A673 (cell line): ENCODE data around the gene TECPR2. TPM values are rescaled to one million over a fixed set of nuclear protein-coding genes. Genes with fewer than 3 reads are reported as not detected.

ENCODE experiments used
- BruUV-seq: library from RNA; stranded (reverse); fragments of 400-500 nt; replicated peaks from 2 replicates; lab custom pipeline; 2021; lab: Mats Ljungman, UMichigan
- CTCF ChIA-PET: fragments of 300-600 bp; sonication (Branson Sonifier 250); formaldehyde crosslinking; loops from one replicate; lab custom pipeline; 2022; ENCODE audit warnings: antibody characterized with exemption; lab: Charles Lee
- POLR2A ChIA-PET: fragments of 300-600 bp; sonication (Branson Sonifier 250); formaldehyde crosslinking; loops from one replicate; lab custom pipeline; 2022; ENCODE audit warnings: antibody characterized with exemption; ENCODE audit not compliant: low non-redundant PET; lab: Charles Lee
- DNase-seq: peaks from one replicate; pipeline ENCODE4 v3.0.0-alpha.2; 2015; ENCODE audit warnings: low spot score
- H3K27ac ChIP-seq: fragments of 200-600 bp; sonication (generic); 2 replicates; pipeline ENCODE4 v1.5.1; 2016; ENCODE audit warnings: mixed run types, low read depth, mild to moderate bottlenecking, mixed read lengths, antibody characterized with exemption, low read length; ENCODE audit not compliant: poor library complexity, severe bottlenecking
- H3K27me3 ChIP-seq: fragments of 200-600 bp; sonication (generic); replicated peaks from 2 replicates; pipeline ENCODE4 v1.6.1; 2017; ENCODE audit warnings: mixed run types, low read depth, mild to moderate bottlenecking, mixed read lengths, antibody characterized with exemption, low read length; ENCODE audit not compliant: insufficient read depth, poor library complexity
- H3K36me3 ChIP-seq: fragments of 200-600 bp; sonication (generic); 2 replicates; pipeline ENCODE4 v1.6.1; 2016; ENCODE audit warnings: mixed run types, mild to moderate bottlenecking, mixed read lengths, antibody characterized with exemption, low read length; ENCODE audit not compliant: insufficient read depth, poor library complexity, severe bottlenecking
- H3K4me1 ChIP-seq: fragments of 200-600 bp; sonication (generic); 2 replicates; pipeline ENCODE4 v1.6.1; 2017; ENCODE audit warnings: mixed run types, mild to moderate bottlenecking, mixed read lengths, antibody characterized with exemption, low read length; ENCODE audit not compliant: insufficient read depth, poor library complexity, severe bottlenecking
- H3K4me3 ChIP-seq: fragments of 200-600 bp; sonication (generic); 2 replicates; pipeline ENCODE4 v1.5.1; 2016; ENCODE audit warnings: low read depth, mixed run types, mild to moderate bottlenecking, mixed read lengths, low read length; ENCODE audit not compliant: poor library complexity, severe bottlenecking
- H3K9me3 ChIP-seq: fragments of 200-600 bp; sonication (generic); 2 replicates; pipeline ENCODE4 v1.6.1; 2016; ENCODE audit warnings: mixed run types, low read depth, mild to moderate bottlenecking, mixed read lengths, antibody characterized with exemption, low read length; ENCODE audit not compliant: poor library complexity, severe bottlenecking
- CTCF ChIP-seq: fragments of 300-800, 200-600 bp; sonication (generic); conservative IDR thresholded peaks from 2 replicates; pipeline ENCODE4 v1.5.1; 2017; ENCODE audit warnings: low read depth, mild to moderate bottlenecking, antibody characterized with exemption, low read length, moderate library complexity, mixed read lengths
- EZH2 ChIP-seq: fragments of 200-600 bp; sonication (generic); IDR thresholded peaks from 2 replicates; pipeline ENCODE4 v1.6.1; 2017; ENCODE audit warnings: borderline replicate concordance, low read depth, mild to moderate bottlenecking, mixed read lengths, antibody characterized with exemption, low read length; ENCODE audit not compliant: poor library complexity, severe bottlenecking
- intact Hi-C: fragments of 100-400 bp; cut with micrococcal nuclease; formaldehyde crosslinking; loops from one replicate; pipeline ENCODE4 v1.10.0; 2022; ENCODE audit not compliant: unreplicated experiment
- total RNA-seq: library from RNA; stranded (reverse); gene quantifications from 2 replicates; pipeline ENCODE4 v1.2.3, GENCODE V29; 2021

The TECPR2 gene
- total RNA-seq, 1 experiment from 2014 or later = 22.1 TPM

DNA sequence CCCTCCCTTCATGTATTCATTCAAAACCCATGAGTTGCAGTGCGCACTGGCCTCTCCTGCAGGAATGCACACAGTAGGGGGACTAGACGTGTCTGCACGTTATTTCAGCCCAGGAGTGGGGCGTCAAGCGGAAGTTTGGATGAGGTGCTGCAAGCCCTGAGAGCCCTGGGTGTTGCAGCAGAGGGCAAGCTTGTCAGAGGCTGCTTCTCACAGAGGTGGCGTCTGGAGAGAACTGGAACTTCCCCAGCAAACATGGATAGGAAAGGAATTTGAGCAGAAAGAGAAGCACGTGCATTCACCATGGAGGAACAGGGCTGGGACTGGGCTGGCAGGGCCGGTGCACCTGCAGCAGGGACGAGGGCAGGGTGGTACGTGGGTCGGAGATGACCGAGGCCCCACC, 64.9 kb downstream of the TECPR2 start:
- Histone ChIP-seq H3K27me3 (no peaks in the 10 kb centered on the region), H3K27ac (no peak overlapping the region), H3K36me3 (peaks cover 3% of the 10 kb centered on the region), H3K9me3 (no peaks in the 10 kb centered on the region), H3K4me3 (no peak overlapping the region), H3K4me1 (no peaks in the 10 kb centered on the region)
- TF ChIP-seq EZH2 (no peak), CTCF (no peak)
- ChIA-PET CTCF (no interaction called here), POLR2A (no interaction called here)
- DNase-seq = no peak
- BruUV-seq = no TSS peak
- intact Hi-C loops = no loop called here

- POLR2A ChIA-PET = no interaction called here
- Histone ChIP-seq H3K4me3 (no peak overlapping the region), H3K36me3 (peaks cover 3% of the 10 kb centered on the region), H3K27me3 (no peaks in the 10 kb centered on the region), H3K4me1 (no peaks in the 10 kb centered on the region), H3K27ac (no peak overlapping the region), H3K9me3 (no peaks in the 10 kb centered on the region)
- CTCF ChIA-PET = interaction anchor here (0.7 kb wide), 1 partner anchor 18 kb away, joined by 10 read pairs; no protein-coding TSS in a partner anchor
- BruUV-seq = no TSS peak
- TF ChIP-seq CTCF (no peak), EZH2 (no peak)
- intact Hi-C loops = no loop called here
- no peak for DNase-seq
Measured at GRCh38 chr14:102430212-102430908, 67.6 kb downstream of the TECPR2 start.

DNA sequence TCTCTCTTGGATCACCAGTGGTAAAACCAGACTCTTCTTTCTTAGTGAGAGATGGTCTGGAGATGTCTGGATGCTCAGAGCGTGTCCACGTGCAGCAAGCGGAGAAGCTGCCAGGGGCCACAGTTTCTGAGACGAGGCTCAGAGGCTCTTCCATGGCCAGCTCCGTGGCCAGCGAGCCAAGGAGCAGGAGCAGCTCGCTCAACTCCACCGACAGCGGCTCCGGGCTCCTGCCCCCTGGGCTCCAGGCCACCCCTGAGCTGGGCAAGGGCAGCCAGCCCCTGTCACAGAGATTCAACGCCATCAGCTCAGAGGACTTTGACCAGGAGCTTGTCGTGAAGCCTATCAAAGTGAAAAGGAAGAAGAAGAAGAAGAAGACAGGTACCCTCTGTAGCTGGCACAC, 69.0 kb downstream of the TECPR2 start:
- H3K27me3 ChIP-seq = no peaks in the 10 kb centered on the region
- POLR2A ChIA-PET = no interaction called here
- no peak overlapping the region for H3K27ac ChIP-seq
- no TSS peak for BruUV-seq
- DNase-seq = no peak
- intact Hi-C loops = no loop called here
- H3K4me3 ChIP-seq = no peak overlapping the region
- H3K36me3 ChIP-seq = peaks cover 3% of the 10 kb centered on the region
- no peaks in the 10 kb centered on the region for H3K9me3 ChIP-seq
- TF ChIP-seq EZH2 = no peak
- no peak for TF ChIP-seq CTCF
- CTCF ChIA-PET = no interaction called here
- H3K4me1 ChIP-seq = no peaks in the 10 kb centered on the region
